Stimulated activated CD4-positive, alpha-beta T cell treated with anti-CD3 and anti-CD28 coated beads, Interleukin-12 subunit alpha, Interleukin-12 subunit beta, amount 100 ng/mL, for 48 hours (primary cell): Measurements from ENCODE around the gene E2F3.
"Not testable (repeated sequence)": the region's sequence is repeated elsewhere in the genome, so short reads cannot be mapped to it uniquely, and the experiment has no call there.

Experiments
- DNase-seq, 3 donors: peaks; one replicate each; pipeline ENCODE4 v3.0.0-alpha.2; 2020; ENCODE audit warnings: low read depth in 2 of 3, low spot score in 1 of 3

E2F3 gene

GRCh38 chr6:20464847-20465246, 63.2 kb downstream of the E2F3 start:
- DNase-seq = no peak

GRCh38 chr6:20465616-20466015, 63.9 kb downstream of the E2F3 start:
- not testable (repeated sequence) for DNase-seq

DNA sequence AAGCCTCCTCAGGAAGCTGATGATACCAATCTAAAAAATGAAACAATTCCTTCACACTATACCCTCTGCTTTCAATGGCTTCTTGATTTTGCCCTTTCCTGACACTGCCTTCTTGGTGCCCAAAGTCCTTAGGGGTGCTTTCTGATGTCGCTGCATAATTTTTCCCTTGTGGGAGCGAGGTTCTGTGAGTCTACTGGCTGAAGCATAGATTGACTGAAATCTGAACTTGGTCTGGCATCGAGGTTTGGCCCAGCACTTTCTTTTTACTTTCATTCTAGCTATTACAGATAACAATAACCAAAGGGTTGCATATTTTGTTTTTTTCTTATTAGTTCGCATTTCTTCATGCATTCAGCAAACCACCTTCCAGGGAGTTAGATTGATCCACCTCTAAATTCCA, 65.8 kb downstream of the E2F3 start:
- DNase-seq = no peak

GRCh38 chr6:20468209-20468608, 66.5 kb downstream of the E2F3 start:
- DNase-seq = no peak

GRCh38 chr6:20472748-20473147, 71.1 kb downstream of the E2F3 start:
- DNase-seq = no peak

GRCh38 chr6:20473518-20473917, 71.8 kb downstream of the E2F3 start:
- no peak for DNase-seq

DNA sequence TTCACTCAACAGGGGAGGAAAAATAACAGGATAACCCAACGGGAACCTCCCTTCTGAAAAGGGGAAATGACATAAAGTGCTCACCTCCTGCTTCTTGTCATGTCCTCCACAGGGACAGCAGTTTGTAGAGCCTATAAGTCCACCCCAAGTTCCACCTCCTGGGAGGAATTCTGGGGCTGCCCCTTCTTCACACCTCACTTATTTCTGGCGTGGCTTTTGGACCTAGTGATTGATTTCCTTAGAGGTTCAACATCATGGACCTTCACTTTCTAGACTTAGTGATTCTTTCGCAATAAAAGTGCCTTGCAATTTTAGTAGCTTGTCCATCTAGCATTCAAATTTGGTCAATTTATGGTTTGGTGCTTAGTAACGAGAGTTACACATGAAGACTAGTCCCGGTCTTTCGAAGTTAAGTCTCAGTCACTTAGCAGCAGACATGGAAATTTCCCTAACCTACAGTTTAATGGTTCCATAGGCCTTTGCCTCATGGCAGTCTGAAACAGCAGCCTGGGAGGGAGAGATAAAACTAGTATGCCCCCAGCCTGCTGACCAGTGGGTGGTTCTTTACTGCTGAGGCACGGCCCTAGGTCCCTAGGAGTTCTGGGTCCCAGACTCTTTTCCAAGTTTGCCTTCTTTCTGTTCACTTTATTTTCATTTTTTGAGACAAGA, 73.3 kb downstream of the E2F3 start:
- no peak for DNase-seq

- DNase-seq = no peak
Measured at GRCh38 chr6:20476501-20477043, 74.9 kb downstream of the E2F3 start.

DNA sequence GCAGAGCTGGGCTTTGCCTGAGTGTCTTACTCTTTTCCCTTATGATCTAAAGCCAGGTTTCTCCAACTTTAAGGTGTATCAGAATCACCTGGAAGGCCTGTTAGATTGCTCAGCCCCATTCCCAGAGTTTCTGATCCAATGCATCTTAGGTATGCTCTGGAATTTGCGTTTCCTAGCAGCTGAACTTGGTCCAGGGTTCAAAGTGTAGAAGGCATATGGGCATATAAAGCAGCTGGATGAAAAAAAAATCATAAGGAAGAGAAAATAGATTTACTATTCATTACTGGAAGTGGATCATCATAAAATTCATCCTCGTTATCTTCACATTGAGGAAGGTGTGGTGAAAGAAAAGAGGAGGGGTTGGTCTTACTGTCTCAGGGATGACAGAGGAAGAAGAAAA, 75.8 kb downstream of the E2F3 start:
- DNase-seq = no peak

GRCh38 chr6:20479060-20479459, 77.4 kb downstream of the E2F3 start:
- no peak for DNase-seq

- DNase-seq = no peak
Measured at GRCh38 chr6:20479526-20479925, 77.8 kb downstream of the E2F3 start.

- no peak for DNase-seq
Measured at GRCh38 chr6:20481281-20481680, 79.6 kb downstream of the E2F3 start.

DNA sequence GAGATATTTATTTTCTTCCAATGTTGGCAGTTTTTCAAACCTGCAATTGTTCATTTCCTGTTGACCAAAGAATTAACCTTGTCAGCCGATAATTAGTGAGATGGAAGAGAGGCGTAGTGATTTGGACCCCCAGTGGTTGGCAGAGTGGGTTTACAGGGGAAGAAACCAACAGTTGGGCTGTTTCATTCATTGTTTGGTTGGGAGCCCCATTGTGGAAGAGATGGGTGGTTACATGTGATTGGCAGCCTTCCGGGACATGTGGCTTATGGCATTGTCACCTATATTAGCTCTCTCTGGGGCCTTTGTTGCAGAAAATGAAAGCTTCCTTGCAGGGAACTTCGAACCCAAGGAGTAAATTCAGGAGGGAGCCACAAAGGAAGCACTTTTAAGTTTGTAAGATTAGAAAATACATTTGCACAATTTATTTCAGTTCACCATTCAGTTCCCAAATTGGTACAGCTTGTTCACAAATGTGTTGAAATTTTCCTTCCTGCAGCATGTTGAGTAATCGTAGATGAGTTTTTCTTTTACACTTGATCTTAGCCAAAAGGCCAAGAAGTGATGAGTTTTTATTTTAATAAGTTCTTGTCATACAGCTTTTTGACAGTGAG, 82.3 kb downstream of the E2F3 start:
- no peak for DNase-seq

DNA sequence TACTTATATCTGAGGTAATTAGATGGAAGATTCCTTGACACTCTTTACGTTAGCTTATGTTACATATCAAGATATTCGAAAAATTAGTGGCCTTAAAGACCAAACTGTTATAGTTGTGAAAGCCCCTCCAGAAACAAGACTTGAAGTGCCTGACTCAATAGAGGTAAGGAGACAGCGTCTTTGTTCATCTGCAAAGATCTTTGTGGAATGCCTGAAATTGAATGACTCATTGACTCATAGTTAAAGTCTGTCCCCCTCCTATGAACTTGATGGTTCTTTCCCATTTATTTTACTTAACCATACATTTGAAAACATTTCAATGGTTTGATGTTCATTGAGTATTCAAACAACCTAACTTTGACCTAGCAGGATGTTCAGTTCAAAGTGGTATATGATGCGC, 85.0 kb downstream of the E2F3 start:
- no peak for DNase-seq

- DNase-seq = no peak
Measured at GRCh38 chr6:20487669-20488375, 86.1 kb downstream of the E2F3 start.

GRCh38 chr6:20490591-20490990, 88.9 kb downstream of the E2F3 start:
- no peak for DNase-seq

- DNase-seq = no peak
Measured at GRCh38 chr6:20492099-20492498, 90.4 kb downstream of the E2F3 start.

GRCh38 chr6:20497216-20498040, 95.7 kb downstream of the E2F3 start:
- no peak for DNase-seq

GRCh38 chr6:20498041-20498385, 96.3 kb downstream of the E2F3 start:
- no peak for DNase-seq

GRCh38 chr6:20509212-20509611, 107.5 kb downstream of the E2F3 start:
- DNase-seq = no peak

GRCh38 chr6:20511852-20512251, 110.2 kb downstream of the E2F3 start:
- DNase-seq = no peak
